GM18907 (cell line): ENCODE results near the gene TRIM52.

Source experiments
- ATAC-seq: cut with Tn5 transposase; IDR thresholded peaks from one replicate; pipeline ENCODE4 v1.9.1; 2021; ENCODE audit warnings: mild to moderate bottlenecking, moderate library complexity; ENCODE audit not compliant: unreplicated experiment

The TRIM52 gene

DNA sequence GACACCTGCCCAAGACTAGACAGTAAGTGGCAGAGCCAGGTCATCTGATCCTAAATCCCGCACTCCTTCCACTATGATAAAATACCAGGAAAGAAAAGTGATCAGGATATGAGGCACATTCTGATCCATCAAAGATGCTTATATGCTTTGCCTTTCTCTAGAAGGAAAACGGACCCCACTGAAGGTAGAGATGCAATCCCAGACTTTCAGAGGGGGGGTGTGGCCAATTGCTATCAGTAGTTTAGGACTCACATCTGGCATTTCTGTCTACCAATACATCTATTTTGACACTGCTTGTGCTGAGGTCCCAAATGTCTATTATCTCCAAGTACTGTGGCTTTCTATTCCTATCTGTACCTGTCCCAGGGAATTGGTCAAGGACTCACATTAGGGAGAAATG lies 1.7 kb downstream of the TRIM52 start:
- ATAC-seq = no peak

DNA sequence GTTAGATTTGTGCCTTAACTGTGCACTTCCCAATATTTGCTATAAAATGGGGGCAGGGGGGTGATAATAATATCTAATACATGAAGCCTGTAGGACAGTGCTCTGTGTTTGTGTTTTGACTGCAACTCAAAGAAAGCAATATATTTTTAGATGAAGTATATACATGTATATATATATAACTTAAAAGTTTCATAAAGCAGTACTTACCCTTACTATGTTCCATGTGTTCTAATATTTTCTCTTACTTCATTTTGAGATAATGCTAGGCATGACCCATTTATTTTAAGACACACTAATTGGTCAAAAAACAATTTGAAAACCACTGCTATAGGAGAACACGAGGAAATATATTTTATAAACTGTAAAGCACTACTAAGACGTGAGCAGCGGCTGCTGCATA lies 2.4 kb downstream of the TRIM52 start:
- ATAC-seq = no peak

DNA sequence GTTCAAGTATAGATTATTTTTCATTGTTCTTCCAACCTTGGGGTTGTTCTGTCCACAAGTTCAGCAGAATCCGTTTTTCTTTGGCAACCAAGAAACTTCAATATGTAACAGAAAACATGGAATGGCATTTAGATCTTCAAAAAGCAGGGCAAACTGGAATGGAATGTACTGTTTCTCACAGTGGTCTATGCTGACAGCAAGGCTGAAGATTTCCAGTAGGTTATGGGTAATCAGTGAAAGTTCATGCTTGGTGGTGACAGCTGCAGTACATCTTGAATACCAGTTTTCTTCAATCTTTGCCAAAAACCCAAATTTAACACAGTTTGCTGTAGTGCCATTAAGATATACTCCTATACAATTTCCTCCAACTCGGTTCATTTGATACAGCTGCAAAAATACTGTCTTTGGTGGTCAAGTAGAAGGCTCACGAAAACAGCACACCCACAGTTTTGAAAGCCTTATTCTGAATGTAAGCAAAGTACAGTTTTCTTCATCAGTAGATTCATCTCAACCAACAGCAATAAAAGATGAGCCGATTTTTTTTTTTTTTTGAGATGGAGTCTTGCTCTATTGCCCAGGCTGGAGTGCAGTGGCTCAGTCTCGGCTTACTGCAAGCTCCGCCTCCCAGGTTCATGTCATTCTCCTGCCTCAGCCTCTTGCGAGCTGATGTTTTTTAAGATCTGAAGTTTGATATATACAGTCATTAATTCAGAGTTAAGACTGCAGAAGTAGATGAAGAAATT lies 4.9 kb downstream of the TRIM52 start:
- ATAC-seq = no peak

DNA sequence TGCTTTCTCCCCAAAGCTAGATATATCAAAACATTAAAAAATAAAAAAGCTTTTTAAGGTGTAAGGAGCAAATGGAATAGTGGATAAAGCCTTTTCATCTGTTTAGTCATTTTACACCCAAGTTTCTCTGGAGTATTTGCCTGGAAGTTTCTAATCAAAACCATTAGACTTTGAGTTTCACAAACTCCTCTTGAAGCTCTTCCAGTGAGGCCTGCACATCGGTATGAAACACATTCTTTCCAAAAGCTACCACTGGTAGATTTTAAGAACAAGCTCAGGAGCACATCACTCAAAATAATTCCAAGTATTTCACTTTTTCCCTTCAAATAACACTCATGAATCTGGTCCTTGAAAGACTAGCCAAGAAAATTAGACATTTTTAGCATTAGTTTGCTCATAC lies 5.7 kb downstream of the TRIM52 start:
- ATAC-seq = no peak

DNA sequence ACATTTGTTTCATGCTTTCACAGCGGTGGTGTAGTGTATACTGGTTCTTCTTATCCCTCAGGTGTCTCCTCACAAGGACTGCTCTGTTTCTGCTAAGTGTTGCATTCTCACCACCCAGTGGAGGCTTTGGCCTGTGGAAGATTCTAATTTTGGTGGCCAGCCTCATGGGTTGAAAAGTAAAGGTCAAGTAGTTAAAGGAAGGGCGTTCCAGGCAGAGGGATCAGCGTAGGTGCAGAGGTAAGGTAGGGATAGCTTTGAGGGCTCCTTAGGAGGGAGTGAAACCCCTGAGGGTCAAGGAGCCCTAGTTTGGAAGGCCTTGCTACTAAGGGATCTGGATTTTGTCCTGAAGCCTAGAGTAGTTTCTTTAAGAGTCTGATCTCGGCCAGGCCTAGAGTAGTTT lies 12.7 kb downstream of the TRIM52 start:
- no peak for ATAC-seq

DNA sequence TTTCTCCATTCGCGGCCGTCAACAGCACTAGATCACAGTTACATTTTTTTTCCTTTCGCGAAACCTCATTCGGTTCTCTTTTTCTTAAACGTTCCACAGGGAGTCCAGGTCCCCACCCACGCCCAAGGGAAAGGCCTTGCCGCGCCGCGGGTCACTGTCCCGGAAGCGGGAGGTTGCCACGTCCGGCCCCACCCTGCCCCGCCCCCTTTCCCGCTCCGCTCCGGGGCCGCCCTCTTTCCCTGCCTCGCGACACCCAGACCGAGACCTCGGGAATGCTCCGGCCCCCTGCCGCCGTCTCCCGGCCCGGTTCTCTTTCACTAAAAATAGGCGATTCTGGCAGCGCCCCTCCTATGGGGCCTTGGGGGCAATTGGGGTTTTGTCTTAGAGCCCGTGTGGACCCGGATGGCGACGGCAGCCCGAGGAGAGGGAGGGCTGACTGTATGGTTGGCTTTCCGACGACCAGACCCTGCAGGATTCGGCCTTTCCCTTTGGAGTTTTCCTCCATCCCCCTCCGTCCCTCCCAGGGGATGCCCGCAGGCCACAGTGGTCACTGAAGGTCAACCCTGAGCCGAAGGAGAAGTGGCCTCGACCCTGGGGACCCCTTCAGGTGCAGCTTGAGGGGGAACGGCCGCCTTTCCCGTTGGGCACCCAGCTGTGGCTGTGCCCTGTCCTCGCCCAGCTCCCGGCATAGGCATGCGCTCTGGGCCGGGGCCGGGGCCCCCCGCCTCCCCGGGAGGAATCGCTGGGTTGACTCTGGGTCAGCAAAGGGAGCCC lies 14.5 kb downstream of the TRIM52 start:
- ATAC-seq = peak; percentile 47

DNA sequence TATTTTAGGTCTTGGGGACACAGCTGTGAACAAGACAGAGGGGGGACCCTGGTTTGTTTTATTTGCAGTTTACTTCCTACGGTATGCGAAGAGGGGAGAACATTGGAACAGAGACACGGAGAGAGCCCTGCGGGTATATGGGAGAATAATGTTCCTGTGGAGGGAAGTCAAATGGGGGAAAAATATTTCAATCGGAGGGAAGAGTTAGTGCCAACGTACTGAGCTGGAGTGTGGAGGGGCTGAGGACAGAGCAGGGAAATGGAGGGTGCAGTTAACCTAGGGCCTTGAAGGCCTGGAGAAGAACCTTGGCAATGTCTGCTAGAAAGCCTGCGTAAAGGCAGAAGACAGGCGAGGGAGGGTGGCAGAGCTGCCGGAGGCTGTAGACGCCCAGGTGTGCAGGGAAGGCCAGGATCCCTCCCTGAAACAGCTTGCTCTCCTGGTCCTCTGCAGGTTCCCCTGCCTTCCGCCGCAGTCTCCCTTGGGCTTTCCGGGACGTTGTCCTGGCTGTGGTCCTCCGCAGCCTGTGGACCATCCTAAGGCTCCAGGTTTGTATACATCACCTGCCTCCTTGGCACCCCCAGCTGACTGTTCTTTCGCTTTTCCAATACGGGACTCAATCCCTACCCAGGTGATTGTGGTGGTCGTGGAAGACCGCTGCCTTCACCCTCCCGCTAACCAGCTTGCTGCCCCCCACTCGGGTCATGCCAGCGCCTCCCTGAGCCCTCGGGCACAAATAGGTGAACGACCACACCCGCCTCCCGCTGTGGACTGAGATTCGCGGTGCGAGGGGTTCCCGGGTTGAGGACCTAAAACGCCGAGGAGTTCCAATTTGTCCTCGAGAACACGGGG lies 15.3 kb downstream of the TRIM52 start:
- ATAC-seq = peak; percentile 0

DNA sequence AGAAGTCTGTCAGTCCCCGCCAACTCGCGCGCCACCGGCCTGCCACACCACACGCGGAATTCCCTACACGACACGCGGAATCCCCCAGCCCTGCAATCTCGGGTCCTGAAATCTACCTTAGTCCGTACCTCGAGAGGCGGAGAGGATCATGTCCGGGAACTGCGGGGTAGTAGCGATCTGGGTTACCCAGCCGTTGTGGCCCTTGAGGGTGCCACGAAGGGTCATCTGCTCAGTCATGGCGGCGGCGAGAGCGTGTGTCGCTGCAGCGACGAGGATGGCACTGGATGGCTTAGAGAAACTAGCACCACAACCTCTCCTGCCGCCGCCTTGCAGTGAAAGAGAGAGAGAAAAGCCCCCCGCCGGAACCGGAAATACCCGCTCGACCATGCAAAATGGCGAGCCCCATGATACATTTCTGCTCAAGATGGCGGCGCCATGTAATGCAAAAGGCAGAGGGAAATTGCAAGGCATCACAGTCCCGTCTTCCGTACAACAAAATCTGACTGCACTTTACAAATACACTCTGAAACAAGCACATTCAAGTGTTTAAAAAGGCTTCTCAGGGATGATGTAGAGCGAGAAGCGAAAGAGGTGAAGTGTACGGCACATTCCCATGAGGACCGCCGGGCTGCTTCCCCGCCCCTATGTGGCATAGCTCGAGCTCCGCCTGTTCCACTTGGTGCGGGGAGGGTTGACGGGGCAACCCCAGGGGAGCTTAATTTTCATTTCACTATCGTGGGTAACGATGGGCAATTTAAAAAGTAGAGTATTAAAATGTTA lies 17.2 kb downstream of the TRIM52 start, which contains the start of gene RACK1:
Gene RACK1, minus strand, starts transcription at position 343 of the 780 bp plus-strand sequence. Its CDS starts 106 bp downstream, at position 237.
- peak; percentile 71 for ATAC-seq

DNA sequence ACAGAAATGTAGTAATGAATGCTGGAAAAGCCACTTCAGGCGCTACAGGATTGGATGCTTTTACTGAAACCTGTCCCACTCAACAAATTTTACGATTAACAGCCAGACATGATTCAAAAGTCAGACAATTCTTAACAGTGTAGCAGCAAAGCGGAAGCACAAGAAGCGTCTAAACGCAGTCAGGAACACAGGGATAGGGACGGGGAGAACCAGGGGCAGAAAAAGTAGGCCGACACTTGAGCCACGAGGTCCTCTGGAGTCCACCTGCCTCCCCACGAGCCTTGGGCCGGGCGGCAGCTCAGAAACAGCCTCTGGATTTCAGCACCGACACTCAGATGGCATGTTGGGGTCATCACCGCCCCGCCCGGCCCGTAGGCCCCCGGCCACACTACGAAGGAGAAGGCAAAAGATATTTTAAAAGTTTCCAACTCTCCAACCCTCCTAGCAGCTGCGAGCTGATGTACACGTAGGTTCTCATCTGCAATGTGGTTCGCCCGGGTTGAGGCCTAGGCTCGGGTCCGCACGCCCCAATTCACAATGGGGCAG lies 17.9 kb downstream of the TRIM52 start:
- no peak for ATAC-seq

DNA sequence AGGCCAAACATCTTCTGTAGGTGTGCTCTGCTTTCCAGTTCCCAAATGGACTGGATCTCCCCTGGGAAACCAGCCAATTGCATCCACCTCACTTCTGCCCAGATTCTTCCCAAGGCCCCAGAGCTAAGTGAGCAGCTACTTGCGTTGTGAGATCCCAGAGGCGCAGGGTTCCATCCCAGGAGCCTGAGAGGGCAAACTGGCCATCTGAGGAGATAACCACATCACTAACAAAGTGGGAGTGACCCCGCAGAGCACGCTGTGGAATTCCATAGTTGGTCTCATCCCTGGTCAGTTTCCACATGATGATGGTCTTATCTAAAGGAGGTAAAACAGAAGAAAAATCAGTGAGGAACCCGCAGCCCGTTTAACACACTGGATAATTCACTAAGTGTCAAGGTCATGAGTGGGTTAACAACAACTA lies 18.9 kb downstream of the TRIM52 start:
- ATAC-seq = no peak

DNA sequence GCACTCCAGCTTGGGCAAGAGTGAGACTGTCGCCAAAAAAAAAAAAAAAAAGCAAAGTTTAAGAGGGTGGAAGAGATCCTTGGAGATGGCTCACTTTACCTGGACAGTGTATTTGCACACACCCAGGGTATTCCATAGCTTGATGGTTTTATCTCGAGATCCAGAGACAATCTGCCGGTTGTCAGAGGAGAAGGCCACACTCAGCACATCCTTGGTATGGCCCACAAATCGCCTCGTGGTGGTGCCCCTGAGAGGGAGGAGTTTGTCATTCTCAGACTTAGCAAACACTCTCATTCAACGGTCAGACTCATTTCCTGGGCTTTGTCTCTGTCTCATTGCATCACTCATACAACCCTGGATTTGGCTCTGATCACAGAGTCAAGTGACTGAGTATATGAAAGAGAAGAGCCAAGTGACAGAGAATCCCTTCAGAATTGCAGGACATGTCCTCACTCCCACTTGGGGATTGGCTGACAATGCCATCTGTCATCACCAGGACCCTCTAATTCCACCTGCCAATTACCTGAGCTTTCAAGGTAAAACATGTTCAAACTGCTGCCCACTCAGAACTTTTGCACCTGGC lies 19.5 kb downstream of the TRIM52 start:
- no peak for ATAC-seq

DNA sequence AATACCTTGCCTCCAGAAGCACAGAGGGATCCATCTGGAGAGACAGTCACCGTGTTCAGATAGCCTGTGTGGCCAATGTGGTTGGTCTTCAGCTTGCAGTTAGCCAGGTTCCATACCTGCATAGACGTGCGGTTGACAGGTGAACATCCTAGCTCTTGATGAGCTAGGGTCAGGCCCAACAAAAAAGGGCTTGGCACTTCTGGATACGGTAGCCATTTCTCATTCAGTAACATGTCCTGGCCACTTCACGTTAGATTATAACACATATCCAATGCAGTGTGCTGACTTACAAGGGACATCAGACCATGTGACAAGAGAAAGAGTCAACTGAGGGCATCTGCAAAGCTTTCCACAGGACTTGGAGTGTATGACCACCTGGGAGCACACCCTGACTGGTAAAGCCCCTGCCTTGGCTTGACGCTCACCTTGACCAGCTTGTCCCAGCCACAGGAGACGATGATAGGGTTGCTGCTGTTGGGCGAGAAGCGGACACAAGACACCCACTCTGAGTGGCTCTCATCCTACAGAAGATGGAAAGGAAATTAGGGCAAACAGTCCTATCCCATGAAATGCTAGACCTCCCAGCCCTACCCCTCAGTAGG lies 21.8 kb downstream of the TRIM52 start:
- ATAC-seq = no peak

DNA sequence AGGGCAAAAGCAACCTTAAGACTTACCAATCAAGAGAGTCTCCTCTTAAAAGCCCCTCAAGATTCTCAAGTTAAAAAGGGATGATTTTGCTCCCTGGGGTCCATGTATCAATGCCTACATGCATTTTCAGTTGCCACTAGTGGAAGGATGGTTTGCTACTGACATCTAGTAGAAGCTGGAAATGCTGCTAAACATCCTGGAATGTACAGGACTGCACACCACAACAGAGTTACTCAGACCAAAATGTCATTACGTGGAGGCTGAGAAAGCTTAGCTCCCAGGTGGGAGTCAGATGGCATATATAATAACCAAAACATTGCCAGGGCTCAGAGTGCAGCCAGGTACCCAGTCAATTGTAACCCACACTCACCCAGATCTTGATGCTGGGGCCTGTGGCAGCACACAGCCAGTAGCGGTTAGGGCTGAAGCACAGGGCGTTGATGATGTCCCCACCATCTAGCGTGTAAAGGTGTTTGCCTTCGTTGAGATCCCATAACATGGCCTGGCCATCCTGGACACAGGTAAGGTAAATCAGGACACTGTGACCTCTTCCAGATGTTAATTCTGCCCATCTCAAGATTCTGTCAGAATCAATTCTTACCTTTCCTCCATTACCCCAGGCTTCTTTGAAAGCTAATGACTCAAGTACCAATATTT lies 23.1 kb downstream of the TRIM52 start:
- ATAC-seq = no peak

DNA sequence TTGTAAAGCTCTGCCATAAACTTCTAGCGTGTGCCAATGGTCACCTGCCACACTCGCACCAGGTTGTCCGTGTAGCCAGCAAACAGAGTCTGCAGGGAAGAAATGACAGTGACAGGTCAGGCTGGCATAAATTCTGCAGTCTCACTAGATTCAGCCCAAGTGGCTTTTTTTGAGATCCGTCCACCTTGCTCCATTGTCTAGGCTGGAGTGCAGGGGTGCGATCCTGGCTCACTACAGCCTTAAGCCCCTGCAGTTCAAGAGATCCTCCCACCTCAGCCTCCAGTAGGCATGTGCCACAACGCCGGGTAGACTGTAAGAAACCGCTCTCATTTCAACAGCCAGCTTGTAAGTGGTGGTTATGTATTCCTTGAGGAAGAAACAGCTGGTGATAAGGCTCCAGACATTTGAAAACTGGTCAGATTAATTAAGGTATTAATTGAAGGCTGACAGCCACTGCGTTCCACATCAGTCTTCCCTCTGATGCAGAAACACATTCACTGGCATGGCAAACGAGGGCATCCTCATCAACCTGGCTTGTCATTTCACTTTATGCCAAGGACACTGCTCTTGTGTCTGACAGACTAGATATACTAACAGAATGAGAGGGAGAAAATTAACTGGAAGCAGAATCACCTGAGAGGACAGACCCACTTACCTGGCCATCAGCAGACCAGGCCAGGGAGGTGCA lies 23.8 kb downstream of the TRIM52 start:
- ATAC-seq = no peak

DNA sequence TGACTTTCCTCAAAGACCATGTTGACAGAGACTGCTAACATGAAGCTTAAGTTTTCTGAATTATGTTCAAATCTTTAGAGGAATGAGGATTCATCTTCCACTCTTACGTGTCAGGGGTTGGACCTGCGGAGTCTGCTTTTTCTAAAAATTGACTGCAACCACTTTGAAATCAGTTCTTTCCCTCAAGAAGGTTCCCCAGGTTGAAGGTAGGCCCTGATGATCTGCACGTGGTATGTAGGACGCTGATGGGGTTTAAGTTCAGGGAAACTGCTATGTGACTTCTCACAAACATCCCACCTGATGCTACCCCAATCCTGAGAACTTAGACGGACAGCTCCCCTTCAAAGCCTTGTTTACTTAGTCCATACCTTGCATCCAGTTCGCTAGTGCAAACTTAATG lies 24.5 kb downstream of the TRIM52 start:
- no peak for ATAC-seq

DNA sequence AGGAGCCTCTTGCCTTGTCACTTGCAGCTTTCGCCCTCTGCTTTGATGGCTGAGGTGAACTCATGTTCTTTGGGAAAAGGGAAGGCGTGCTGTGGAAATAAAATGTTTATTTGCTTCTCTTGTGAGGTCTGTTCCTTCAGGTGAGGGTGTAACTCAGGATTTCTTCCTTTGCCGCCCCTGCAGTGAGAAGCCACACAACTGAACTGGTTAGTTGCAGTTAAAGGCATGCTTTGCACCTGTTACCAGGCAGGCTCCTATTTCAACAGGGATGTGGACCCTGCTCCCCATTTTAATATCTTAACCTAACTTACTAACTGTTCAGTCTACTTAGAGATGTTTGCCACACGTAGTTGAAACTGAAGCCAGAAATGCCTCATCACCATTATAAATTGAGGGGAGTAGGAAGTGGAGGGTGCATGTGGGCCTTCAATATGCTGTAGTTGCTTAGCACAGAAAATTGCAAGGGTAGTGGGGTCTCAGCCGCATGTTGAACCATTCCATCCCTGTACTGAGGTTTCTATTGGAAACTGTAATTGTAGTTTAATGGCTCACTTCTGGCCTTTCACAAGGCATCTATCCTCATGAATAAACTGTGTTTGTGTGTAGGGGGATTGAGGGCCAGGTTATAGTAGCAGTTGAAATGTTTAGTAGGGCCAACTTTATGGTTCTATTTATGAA lies 25.1 kb downstream of the TRIM52 start:
- ATAC-seq = no peak

DNA sequence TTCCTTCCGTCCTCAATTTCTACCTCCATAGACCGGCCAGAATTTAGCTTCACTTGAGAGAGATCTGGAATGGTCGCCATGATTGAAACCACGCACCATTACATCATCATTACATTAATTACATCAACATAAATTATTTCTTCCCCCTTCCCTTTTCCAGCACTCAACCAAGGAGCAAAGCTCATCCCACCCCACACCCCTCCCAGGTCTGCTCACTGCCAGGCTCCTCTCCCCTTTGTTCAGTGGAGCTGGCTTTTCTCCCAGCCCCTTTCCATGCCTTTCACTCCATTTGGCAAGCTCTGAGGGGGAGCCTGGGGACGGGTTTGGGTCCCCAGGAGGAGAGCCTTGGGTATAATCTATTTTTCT lies 25.6 kb downstream of the TRIM52 start:
- ATAC-seq = no peak
